ENCODE measurements around the gene TBL1XR1.

GRCh38 chr3:177158461-177158860 is 38.8 kb downstream of the TBL1XR1 start:
- TF ChIP-seq POLR2A (IDR thresholded peaks at IDR 0.05): no peak
- no peak for TF ChIP-seq CTCF (IDR thresholded peaks at IDR 0.05)
